DND-41 (cell line): ENCODE results near the gene SLC9C2.

Source experiments
- CTCF ChIP-seq: IDR thresholded peaks from 2 replicates; pipeline ENCODE4 v1.5.1; 2012; ENCODE audit warnings: borderline replicate concordance, low read length, moderate library complexity, mild to moderate bottlenecking; ENCODE audit not compliant: poor library complexity, severe bottlenecking; ENCODE audit errors: extremely low read depth
- EZH2 ChIP-seq: IDR thresholded peaks from 3 replicates; pipeline ENCODE4 v1.6.1; 2012; ENCODE audit warnings: borderline replicate concordance, low read depth, mild to moderate bottlenecking, moderate library complexity, low read length, inconsistent platforms; ENCODE audit not compliant: severe bottlenecking

DNA sequence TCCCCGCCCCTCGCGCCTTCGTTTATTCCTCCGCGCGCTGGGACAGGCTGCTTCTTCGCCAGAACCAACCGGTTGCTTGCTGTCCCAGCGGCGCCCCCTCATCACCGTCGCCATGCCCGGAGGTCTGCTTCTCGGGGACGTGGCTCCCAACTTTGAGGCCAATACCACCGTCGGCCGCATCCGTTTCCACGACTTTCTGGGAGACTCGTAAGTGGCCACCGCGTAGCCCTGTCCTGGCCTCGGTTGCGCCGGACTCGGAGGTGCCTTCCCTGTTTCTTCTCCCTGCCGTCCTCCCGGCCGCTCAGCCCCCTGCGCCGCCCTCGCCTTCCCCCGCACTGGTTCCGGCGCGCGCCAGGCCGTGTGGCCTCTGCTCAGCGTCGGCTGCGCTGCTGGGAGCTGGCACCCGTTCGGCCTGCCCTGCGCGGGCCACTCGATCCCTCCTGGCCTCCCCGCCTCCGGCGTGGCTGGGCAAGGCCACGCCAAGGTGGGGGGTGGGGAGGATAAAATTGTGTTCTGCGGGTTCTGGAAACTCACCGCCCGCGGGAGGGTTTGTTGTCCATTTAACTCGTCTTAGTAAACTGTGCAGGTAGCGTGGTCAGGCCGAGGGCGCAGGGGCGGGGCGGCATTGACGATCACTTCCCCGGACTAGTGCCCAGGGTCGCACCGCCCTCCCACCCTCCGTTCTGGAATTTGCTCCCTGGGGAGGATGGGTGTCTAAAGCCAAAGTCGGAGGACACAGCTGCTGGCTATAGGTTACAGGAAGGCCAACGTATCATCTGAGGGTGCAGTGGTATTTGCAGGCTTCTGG is 125.4 kb downstream of the SLC9C2 start, which contains the start of gene PRDX6:
- TF ChIP-seq CTCF (no peak), EZH2 (no peak)
